Right ventricle myocardium superior (tissue), 1 donor: ENCODE results near the gene C5orf22. TPM values are rescaled to one million over a fixed set of nuclear protein-coding genes. Genes with fewer than 3 reads are reported as not detected.
A peak's percentile ranks its signal among the peaks of the same experiment; 100 is the strongest.
"Not testable (repeated sequence)": the region's sequence is repeated elsewhere in the genome, so short reads cannot be mapped to it uniquely, and the experiment has no call there.

Experiments
- ATAC-seq: fragments of 200-7000 bp; cut with Tn5 transposase; one replicate; pipeline ENCODE4 v1.9.1; 2020; ENCODE audit warnings: mild to moderate bottlenecking; ENCODE audit not compliant: poor library complexity
- DNase-seq: peaks from one replicate; pipeline ENCODE4 v3.0.0-alpha.2; 2020
- intact Hi-C: fragments of 100-400 bp; cut with DNase I; formaldehyde crosslinking; loops from one replicate; pipeline ENCODE4 v1.11.2; 2022
- total RNA-seq: library from RNA; stranded (reverse); fragmentation: NEBNext Ultra II Directional; extraction: Animal tissue kit (Norgen Biotek cat#: 25700); gene quantifications from one replicate; pipeline ENCODE4 v1.2.1, GENCODE V29; 2021
- donor health status: DM: no; HTN: yes; CAD: no; lungs with severe emphysema.

C5orf22 gene
- total RNA-seq, 1 donor from 2014 or later, result 16.3 TPM

DNA sequence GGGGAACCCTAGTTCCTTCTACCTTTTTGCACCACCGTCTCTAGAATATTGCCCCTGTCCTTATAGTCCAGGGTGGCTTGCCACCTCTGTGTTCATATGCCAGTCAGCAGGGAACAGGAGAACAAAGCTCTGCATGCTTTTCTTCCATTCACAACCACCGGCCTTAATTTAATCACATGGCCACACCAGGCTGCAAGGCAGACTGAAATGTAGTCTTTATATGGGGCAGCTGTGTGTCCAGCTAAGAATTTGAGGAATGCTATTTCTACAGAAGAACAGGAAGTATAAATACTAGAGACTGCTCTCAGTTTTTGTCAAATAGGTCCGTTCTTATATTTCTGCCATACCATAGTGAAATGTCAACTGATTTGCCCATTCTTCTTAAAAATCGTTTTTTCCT lies 5.8 kb downstream of the C5orf22 start:
- no peak for ATAC-seq

GRCh38 chr5:31549114-31549513 lies 17.0 kb downstream of the C5orf22 start:
- DNase-seq, ATAC-seq, intact Hi-C loops: not testable (repeated sequence)

More for the DNA sequence above, 5.8 kb downstream of the C5orf22 start:
- DNase-seq, result no peak
- intact Hi-C loops, result no loop called here

DNA sequence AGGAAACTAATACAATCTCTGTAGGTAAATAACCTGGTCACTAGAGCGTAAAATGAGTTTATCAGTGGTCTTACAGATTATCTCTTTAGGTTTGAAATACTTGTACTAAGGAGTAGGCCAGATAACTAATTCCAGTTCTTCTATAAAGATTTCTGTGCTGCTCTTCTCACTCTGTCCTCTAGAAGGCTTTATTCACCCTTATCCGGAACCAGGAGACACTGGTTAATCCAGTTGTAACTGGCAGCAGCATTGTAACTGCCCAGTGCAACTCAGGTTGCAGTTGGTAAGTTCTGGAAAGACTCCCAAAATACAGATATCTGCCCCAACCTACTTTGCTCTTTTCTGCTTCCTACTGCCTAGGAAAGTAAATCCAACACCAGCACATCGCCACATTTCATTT lies 19.8 kb downstream of the C5orf22 start:
- no peak for ATAC-seq
- no peak for DNase-seq
- intact Hi-C loops, result no loop called here

DNA sequence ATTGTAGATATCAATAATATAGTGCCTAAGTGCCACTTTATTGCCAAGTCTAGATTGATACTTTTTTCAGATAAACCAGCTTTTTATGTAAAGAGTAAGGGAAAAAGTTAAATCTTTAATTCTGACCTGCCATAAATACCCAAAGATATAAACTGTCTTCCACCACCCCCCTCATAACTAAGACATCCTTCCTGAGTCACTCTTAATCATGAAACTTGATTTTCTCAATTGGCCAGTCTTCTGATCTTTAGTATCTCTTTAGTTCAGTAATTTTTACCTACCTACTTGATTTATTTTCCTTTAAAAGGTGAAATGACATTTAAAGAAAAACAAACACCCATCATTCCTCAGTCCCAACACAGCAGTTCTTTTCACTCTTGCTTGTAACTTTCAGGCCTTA lies 21.8 kb downstream of the C5orf22 start:
- no peak for ATAC-seq
- intact Hi-C loops, result no loop called here
- DNase-seq, result no peak

DNA sequence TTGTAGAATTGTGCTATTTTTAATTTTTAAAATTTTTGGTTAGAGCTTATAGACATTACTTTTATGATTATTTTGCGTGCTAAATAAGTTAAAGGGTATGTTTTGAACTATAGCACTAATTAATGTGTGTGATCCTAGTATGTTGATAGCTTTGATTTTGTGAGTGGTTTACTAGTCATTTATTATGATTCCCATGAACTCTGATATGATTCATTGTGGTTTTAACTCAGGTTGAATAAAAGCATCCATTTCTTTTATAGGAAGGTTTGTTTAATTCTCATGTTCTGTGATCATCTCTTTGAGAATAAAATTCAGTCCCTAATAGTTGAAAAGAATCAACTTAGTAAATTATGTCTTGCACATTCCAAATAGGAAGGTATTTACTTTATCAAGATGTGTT lies 22.5 kb downstream of the C5orf22 start:
- intact Hi-C loops, result no loop called here

GRCh38 chr5:31556461-31556860 lies 24.4 kb downstream of the C5orf22 start:
- no peak for ATAC-seq
- intact Hi-C loops, result no loop called here
- DNase-seq, result no peak

More for the DNA sequence above, 22.5 kb downstream of the C5orf22 start:
- DNase-seq, result no peak
- ATAC-seq, result no peak

DNA sequence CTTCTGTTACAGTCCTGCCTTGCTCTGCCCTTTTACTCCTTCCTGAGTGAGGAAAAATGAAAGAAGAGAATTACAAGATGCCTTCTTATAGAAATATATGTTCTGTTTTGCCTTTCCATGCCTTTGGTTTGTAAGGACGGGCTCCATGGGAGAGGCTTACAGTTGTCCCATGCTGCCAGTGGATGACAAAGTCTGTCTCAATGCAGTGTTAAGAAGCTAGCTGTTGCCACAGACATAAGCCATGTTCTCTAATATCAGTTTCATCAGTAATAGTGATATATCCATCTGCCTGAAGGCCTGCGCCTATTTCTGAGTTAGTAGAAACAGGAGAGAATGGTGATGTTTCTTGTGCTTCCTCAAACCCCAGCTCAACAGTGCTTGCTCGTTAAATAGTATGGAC lies 27.8 kb downstream of the C5orf22 start:
- DNase-seq, result no peak
- intact Hi-C loops, result no loop called here
- ATAC-seq, result no peak

- intact Hi-C loops, result no loop called here
- DNase-seq (no peak), ATAC-seq (peak; percentile 44)
Measured at GRCh38 chr5:31561946-31562345, 29.8 kb downstream of the C5orf22 start.

DNA sequence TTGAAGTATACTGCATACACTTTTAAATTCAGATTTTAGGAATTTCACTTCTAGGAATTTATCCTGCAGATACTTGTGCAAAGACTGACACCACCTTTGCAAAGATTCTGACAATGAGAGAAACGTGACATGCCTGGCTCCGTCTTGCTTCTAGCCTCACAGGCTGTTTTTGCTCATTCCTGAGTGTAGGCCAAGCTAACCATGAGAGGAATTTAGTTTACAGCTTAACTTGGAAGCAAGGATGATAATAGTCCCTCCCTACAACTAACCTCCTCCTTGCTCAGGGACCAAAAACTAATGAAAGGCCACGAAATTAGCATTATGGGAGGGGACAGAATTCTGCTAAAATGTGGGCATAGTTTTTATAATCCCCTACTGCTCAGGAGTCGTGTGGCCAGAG lies 31.1 kb downstream of the C5orf22 start:
- peak; percentile 24 for ATAC-seq
- DNase-seq, result no peak
- intact Hi-C loops, result no loop called here

DNA sequence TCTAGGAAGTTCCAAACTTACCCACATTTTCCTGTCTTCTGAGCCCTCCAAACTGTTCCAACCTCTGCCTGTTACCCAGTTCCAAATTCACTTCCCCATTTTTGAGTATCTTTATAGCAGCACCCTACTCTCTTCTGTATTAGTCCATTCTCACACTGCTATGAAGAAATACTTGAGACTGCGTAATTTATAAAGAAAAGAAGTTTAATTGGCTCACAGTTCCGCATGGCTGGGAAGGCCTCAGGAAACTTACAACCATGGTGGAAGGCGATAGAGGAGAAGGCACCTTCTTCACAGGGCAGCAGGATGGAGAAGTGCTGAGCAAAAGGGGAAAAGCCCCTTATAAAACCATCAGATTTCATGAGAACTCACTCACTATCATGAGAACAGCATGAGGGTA lies 34.3 kb downstream of the C5orf22 start:
- DNase-seq, intact Hi-C loops, ATAC-seq: not testable (repeated sequence)

- ATAC-seq, result no peak
- intact Hi-C loops, result no loop called here
- DNase-seq, result no peak
Measured at GRCh38 chr5:31568302-31568835, 36.3 kb downstream of the C5orf22 start.

- ATAC-seq (no peak), DNase-seq (no peak)
- intact Hi-C loops, result no loop called here
Measured at GRCh38 chr5:31569068-31569467, 37.0 kb downstream of the C5orf22 start.

DNA sequence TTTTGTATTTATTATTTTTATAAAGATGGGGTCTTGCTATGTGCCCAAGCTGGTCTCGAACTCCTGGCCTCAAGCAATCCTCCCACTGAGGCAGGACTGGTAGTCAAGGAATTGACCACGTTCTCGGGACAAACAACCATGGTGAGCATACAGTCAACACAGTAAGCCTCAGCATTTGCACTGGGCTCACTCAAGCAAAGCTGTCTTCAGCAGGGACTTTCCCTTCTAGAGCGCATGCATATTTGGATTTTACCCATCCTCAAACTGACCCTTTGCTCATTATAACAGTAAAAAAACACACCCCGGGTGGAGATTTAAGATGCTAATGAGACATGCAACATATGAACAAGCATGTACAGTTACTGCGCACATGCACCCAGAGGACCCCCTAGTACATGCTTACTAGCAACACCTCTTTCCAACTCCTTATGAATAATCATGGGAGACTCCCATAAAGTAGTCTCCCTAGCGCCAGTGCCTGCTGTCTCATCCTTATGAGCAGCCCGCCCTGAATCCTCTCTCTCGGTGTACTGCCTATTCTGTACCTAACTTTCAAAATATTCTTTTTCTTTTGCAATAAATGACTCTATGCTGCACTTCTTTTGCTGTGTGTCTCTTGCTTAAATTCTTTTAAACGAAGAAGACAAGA lies 41.5 kb downstream of the C5orf22 start:
- no peak for DNase-seq
- intact Hi-C loops, result no loop called here
- ATAC-seq, result no peak

- intact Hi-C loops, result no loop called here
- no peak for ATAC-seq
- DNase-seq, result no peak
Measured at GRCh38 chr5:31574772-31575171, 42.7 kb downstream of the C5orf22 start.

- DNase-seq (no peak), ATAC-seq (no peak)
- intact Hi-C loops, result no loop called here
Measured at GRCh38 chr5:31577438-31577837, 45.3 kb downstream of the C5orf22 start.

DNA sequence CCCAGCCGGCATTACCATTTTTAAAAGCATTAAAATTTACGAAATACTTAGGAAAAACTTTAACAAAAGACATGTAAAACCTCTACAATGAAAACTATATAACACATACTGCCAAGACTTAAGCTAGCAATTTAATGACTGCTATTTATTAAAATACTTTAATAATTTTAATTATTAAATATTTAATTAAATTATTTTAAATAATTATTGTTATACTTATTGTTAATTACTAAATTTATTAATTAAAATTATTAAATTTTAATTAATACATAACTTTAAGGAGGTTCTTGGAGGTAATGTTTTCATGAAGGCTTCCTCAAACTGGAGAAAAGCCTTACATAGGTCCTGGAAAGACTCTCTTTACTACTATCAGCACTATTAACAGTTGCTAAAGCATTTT lies 47.5 kb downstream of the C5orf22 start:
- intact Hi-C loops, result no loop called here
- DNase-seq (no peak), ATAC-seq (no peak)

- DNase-seq, result no peak
- intact Hi-C loops, result loop anchor here (2.0 to 10.0 kb wide), 2 partner anchors 227 to 513 kb away; no protein-coding TSS in a partner anchor
- peak; percentile 61 for ATAC-seq
Measured at GRCh38 chr5:31581498-31582099, 49.5 kb downstream of the C5orf22 start.

- DNase-seq, result no peak
- intact Hi-C loops, result loop anchor here (10.0 kb wide), 1 partner anchor 512 kb away; no protein-coding TSS in a partner anchor
- ATAC-seq, result no peak
Measured at GRCh38 chr5:31583129-31583528, 51.0 kb downstream of the C5orf22 start.

GRCh38 chr5:31585166-31585894 lies 53.2 kb downstream of the C5orf22 start:
- ATAC-seq, result no peak
- no peak for DNase-seq
- intact Hi-C loops, result loop anchor here (10.0 kb wide), 1 partner anchor 509 kb away; no protein-coding TSS in a partner anchor
